Measurements from ENCODE around the gene OR10C1.

Gene OR10C1

DNA sequence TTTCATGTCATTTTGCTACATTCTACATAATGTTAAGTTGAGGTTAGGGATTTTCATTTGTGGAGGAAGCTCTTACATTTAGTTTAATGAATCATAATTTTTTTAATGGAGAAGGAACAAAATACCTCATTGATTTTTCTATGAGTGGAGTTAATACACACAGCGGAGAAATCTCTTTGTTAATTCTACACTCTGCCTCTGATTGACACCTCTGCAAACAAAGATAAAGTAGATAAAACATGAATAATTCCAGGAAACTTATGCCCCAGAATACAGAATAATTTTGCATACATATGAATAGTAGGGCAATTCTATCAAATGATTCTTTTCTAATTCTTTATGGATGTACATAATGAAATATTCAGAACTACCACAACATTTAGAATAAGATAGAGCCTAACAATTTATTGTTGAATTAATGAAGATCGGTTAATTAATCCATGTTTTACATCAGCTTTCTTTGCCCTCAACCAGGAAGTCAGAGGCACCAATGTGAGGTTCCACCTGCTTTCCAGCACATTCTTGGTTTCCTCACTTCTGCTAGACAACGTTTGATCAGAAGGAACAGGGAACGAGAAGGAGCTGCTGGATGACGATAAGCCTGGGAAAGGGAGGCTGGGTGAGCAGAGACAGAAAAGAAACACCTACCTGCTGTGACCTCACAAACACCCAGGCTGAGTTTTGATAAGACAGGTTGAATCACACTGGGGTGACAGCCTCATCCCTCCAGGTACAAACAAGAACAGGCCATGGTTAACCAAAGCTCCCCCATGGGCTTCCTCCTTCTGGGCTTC is 22.1 kb downstream of the OR10C1 start:
- no peak for TF ChIP-seq ZFX (IDR thresholded peaks at IDR 0.05)
- TF ChIP-seq, protein P1, sequence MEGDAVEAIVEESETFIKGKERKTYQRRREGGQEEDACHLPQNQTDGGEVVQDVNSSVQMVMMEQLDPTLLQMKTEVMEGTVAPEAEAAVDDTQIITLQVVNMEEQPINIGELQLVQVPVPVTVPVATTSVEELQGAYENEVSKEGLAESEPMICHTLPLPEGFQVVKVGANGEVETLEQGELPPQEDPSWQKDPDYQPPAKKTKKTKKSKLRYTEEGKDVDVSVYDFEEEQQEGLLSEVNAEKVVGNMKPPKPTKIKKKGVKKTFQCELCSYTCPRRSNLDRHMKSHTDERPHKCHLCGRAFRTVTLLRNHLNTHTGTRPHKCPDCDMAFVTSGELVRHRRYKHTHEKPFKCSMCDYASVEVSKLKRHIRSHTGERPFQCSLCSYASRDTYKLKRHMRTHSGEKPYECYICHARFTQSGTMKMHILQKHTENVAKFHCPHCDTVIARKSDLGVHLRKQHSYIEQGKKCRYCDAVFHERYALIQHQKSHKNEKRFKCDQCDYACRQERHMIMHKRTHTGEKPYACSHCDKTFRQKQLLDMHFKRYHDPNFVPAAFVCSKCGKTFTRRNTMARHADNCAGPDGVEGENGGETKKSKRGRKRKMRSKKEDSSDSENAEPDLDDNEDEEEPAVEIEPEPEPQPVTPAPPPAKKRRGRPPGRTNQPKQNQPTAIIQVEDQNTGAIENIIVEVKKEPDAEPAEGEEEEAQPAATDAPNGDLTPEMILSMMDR (conservative IDR thresholded peaks at IDR 0.05) = no peak
- H3K27ac ChIP-seq = no peak overlapping the region

DNA sequence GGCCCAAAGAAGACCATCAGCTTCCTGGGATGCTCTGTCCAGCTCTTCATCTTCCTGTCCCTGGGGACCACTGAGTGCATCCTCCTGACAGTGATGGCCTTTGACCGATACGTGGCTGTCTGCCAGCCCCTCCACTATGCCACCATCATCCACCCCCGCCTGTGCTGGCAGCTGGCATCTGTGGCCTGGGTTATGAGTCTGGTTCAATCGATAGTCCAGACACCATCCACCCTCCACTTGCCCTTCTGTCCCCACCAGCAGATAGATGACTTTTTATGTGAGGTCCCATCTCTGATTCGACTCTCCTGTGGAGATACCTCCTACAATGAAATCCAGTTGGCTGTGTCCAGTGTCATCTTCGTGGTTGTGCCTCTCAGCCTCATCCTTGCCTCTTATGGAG is 22.9 kb downstream of the OR10C1 start:
- H3K27ac ChIP-seq = no peak overlapping the region
- TF ChIP-seq, protein P1 (conservative IDR thresholded peaks at IDR 0.05) = no peak
- no peak for TF ChIP-seq ZFX (IDR thresholded peaks at IDR 0.05)

DNA sequence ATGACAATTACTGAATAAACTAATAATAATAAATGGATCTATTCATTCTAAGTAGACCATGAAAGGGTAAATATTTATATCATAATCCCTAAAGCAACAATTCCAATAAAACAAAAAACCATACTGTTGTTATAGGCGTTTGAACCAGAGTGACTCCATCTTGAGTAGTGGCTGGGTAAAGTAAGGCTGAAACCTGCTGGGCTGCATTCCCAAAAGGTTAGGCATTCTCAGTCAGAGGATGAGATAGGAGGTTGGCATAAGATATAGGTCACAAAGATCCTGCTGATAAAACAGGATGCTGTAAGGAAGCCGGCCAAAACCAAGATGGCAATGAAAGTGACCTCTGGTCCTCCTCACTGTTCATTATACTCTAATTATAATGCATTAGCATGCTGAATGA is 26.2 kb downstream of the OR10C1 start:
- no peak overlapping the region for H3K27ac ChIP-seq
- TF ChIP-seq ZFX (IDR thresholded peaks at IDR 0.05) = no peak
- TF ChIP-seq, protein P1 (conservative IDR thresholded peaks at IDR 0.05) = no peak

DNA sequence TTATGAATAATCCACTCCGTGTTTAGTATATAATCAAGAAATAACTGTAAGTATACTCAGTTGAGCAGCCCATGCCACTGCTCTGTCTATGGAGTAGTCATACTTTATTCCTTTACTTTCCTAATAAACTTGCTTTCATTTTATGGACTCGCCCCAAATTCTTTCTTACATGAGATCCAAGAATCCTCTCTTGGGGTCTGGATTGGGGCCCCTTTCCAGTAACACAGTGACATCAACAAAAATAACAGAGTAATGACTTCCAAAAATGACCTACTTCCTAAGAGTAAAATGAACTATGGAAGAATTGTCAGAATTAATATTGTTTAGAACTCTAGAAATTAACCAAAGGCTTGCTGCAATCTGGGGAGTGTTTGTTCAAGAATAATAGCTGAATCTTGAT is 26.7 kb downstream of the OR10C1 start:
- no peak overlapping the region for H3K27ac ChIP-seq
- no peak for TF ChIP-seq ZFX (IDR thresholded peaks at IDR 0.05)
- TF ChIP-seq, protein P1 (conservative IDR thresholded peaks at IDR 0.05) = no peak

DNA sequence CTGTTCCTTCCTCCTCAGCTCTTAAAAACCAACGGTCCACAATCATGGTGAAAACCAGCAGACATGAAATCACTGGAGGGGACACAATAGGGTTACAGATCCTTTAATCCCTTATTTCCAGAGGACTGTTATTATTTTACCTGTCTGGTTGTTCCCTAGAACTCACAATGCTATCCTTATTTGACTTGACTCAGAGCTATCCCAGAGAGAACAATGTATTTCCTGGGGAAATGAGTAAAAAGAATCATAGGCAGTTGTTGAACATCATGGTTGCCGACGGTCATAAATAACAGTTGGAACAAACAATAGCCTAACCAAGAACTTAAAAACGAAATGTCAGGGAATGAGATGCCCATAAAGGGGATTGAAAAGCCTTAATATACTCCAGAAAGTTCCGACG is 27.1 kb downstream of the OR10C1 start:
- TF ChIP-seq, protein P1 (conservative IDR thresholded peaks at IDR 0.05) = no peak
- TF ChIP-seq ZFX (IDR thresholded peaks at IDR 0.05) = no peak
- H3K27ac ChIP-seq = no peak overlapping the region

DNA sequence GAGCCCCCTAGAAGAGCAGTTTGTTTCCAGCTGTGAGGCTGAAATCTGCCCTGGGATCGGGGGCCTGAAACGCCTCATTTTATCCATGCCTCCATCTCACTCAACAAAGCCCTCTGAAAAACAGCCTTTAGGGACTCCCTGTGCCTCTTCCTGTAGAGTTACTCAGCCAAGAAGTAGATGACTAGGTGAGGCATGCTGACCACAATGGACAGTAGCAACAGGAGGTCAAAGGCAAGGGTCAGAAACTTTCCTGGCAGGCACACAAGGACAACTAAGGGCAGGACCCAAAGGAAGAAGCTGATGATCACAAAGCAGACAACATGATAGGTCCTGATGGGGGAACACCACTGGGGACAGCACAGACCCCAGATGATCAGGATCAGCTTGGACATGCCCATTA is 35.9 kb downstream of the OR10C1 start:
- no peak for TF ChIP-seq ZFX (IDR thresholded peaks at IDR 0.05)
- no peak overlapping the region for H3K27ac ChIP-seq

DNA sequence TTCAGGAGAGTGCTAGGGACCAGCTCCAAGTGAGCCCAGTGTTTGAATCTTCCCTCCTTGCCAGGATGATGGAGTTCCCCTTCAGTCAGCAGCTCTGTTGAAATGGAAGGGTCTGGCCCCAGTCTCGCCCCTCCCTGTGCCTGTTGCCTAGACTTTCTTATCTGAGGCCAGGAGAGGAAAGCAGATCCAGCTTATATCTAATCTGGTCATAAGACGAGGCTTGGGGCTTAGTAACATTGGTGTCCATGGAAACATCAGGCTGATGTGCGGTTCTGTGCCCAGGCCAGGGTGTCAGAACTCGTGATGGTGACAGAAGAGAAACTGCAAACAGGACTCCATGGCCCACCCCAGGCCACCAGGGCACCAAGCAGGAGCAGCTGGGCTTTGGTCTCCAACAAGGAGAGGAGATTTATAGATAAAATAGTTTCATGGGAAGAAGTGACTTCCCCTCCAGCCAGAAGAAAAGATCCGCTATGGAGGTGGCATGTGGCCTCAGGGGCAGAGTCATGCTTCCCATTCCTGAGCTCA is 38.9 kb downstream of the OR10C1 start:
- H3K27ac ChIP-seq = no peak overlapping the region
- no peak for TF ChIP-seq ZFX (IDR thresholded peaks at IDR 0.05)
- TF ChIP-seq, protein P1 (conservative IDR thresholded peaks at IDR 0.05) = no peak

DNA sequence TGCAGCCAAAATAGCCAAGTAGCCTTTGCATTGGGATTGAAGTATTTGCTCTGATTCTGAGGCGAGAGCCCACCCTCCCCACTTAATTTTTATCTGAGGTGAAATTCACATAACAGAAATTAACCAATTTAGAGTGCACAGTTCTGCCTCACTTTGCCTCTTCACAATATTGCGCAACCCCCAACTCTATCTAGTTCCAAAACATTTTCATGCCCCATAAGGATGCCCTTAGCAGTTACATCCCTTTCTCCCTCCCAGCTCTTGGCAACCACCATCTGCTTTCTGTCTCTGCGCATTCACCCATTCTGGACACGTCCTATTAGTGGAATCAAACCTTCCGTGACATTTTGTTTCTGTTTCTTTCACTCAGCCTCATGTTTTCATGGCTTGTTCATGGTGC is 39.6 kb downstream of the OR10C1 start:
- no peak for TF ChIP-seq ZFX (IDR thresholded peaks at IDR 0.05)
- TF ChIP-seq, protein P1 (conservative IDR thresholded peaks at IDR 0.05) = no peak

More for the DNA sequence above, 39.6 kb downstream of the OR10C1 start:
- no peak overlapping the region for H3K27ac ChIP-seq

Measured in C4-2B (cell line).